Sigmoid colon (tissue), 4 donors: ENCODE results near the gene VAV3.

ENCODE experiments used
- CTCF ChIP-seq, 4 experiments: fragments of 450-650 bp in 3 of 4; fragments of 200-600 bp in 1 of 4; IDR thresholded peaks; one replicate each; pipeline ENCODE4 v1.5.1; 2016 to 2019; ENCODE audit warnings: antibody characterized with exemption in 4 of 4, mild to moderate bottlenecking in 3 of 4, moderate library complexity in 2 of 4
- POLR2A ChIP-seq, 2 donors: fragments of 450-650 bp; IDR thresholded peaks; one replicate each; pipeline ENCODE4 v1.6.1; 2016; ENCODE audit warnings: antibody characterized with exemption in 2 of 2, mild to moderate bottlenecking in 2 of 2, moderate library complexity in 2 of 2
- POLR2AphosphoS5 ChIP-seq, 4 donors: sonication (generic); formaldehyde crosslinking; IDR thresholded peaks; one replicate each; pipeline ENCODE4 v1.6.1; 2017; ENCODE audit warnings: antibody characterized with exemption in 4 of 4

GRCh38 chr1:107604825-107605224, 360.2 kb downstream of the VAV3 start:
- TF ChIP-seq CTCF (IDR thresholded peaks at IDR 0.05) = no peak
- no peak for TF ChIP-seq POLR2AphosphoS5 (IDR thresholded peaks at IDR 0.05)
- TF ChIP-seq POLR2A (IDR thresholded peaks at IDR 0.05) = no peak
